ENCODE measurements around the gene TSHR. TPM values are rescaled to one million over a fixed set of nuclear protein-coding genes. Genes with fewer than 3 reads are reported as not detected.

TSHR gene
- total RNA-seq, 2 donors from 2014 or later, result 0.63 TPM; not detected in 1

DNA sequence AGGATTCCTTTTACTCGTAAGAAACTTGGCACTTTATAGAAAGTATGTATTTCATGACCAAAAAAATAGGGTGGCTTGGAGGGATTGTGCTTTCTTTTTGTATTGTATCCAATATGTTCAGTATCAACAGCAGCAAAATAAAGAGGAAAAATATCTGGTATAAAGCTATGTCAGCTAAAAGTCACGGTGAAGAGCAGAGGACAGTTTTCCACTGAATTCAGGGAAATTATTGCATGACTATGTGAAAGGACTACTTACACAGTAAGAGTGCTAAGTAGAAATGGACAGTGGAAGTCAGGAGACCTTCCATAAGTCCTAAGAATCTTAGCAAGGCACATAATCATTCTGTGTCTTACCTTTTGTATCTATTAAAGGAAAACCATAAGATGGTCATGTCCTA lies 19.3 kb downstream of the TSHR start:
- Histone ChIP-seq H3K4me1 (ENCODE audit: control insufficient read depth in 1 of 2, low read depth in 2 of 2) (peaks cover 0 to 11% of the 10 kb centered on the region in 2 donors), H3K27me3 (replicated peaks; ENCODE audit: insufficient read depth) (no peaks in the 10 kb centered on the region), H3K36me3 (no peaks in the 10 kb centered on the region), H3K4me3 (no peak overlapping the region), H3K9me3 (no peaks in the 10 kb centered on the region), H3K27ac (no peak overlapping the region)
- no peak for ATAC-seq (ENCODE audit: insufficient number of reproducible peaks, low FRiP score, low read depth)
- DNase-seq (ENCODE audit: low spot score), result no peak
- TF ChIP-seq, protein P1, sequence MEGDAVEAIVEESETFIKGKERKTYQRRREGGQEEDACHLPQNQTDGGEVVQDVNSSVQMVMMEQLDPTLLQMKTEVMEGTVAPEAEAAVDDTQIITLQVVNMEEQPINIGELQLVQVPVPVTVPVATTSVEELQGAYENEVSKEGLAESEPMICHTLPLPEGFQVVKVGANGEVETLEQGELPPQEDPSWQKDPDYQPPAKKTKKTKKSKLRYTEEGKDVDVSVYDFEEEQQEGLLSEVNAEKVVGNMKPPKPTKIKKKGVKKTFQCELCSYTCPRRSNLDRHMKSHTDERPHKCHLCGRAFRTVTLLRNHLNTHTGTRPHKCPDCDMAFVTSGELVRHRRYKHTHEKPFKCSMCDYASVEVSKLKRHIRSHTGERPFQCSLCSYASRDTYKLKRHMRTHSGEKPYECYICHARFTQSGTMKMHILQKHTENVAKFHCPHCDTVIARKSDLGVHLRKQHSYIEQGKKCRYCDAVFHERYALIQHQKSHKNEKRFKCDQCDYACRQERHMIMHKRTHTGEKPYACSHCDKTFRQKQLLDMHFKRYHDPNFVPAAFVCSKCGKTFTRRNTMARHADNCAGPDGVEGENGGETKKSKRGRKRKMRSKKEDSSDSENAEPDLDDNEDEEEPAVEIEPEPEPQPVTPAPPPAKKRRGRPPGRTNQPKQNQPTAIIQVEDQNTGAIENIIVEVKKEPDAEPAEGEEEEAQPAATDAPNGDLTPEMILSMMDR (IDR thresholded peaks at IDR 0.05), result no peak

DNA sequence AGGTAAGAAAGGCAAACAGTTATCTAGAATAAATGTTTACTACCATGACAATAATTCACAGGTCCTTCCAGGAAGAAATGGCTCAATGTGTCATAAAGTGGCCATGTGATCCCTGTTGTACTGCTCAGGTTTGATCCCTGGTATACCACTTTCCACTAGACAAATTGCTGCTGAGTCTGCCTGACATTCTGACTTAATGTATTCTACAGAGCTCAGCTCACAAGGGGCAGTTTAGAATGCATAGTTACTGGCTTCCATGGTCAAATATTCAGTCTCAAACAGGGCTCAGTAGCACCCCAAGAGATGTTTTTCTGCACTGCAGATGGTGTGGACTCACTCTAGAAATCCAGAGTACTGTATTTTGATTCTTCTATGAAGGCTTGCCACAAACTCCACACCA lies 21.8 kb downstream of the TSHR start:
- Histone ChIP-seq H3K4me1 (ENCODE audit: control insufficient read depth in 1 of 2, low read depth in 2 of 2) (peaks cover 5 to 31% of the 10 kb centered on the region in 2 donors), H3K27ac (no peak overlapping the region), H3K9me3 (no peaks in the 10 kb centered on the region), H3K36me3 (no peaks in the 10 kb centered on the region), H3K27me3 (replicated peaks; ENCODE audit: insufficient read depth) (no peaks in the 10 kb centered on the region), H3K4me3 (no peak overlapping the region)
- TF ChIP-seq, protein P1 (IDR thresholded peaks at IDR 0.05), result no peak
- DNase-seq (ENCODE audit: low spot score), result no peak
- no peak for ATAC-seq (ENCODE audit: insufficient number of reproducible peaks, low FRiP score, low read depth)

DNA sequence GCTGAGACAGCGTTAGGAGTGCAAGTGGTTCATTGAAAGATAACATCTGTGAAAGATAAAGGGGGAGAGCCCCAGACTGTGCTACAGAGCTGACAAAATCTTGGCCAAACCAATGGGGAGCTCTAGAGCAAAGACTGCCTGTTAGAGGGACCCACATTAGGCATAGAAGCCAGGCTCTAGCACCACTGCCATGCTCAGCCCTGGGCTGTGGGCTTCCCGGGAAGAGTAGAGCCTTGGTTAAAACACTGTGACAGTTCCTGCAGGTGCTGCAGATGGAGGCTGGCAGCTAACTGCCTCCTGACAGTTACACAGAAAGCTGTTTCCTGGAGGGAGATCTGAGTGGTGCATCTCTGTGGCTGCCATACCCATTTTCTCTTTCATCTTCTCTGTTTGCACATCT lies 23.0 kb downstream of the TSHR start:
- Histone ChIP-seq H3K9me3 (no peaks in the 10 kb centered on the region), H3K27me3 (replicated peaks; ENCODE audit: insufficient read depth) (no peaks in the 10 kb centered on the region), H3K4me3 (no peak overlapping the region), H3K36me3 (no peaks in the 10 kb centered on the region), H3K4me1 (ENCODE audit: control insufficient read depth in 1 of 2, low read depth in 2 of 2) (peaks cover 5 to 29% of the 10 kb centered on the region in 2 donors), H3K27ac (no peak overlapping the region)
- no peak for ATAC-seq (ENCODE audit: insufficient number of reproducible peaks, low FRiP score, low read depth)
- TF ChIP-seq, protein P1 (IDR thresholded peaks at IDR 0.05), result no peak
- no peak for DNase-seq (ENCODE audit: low spot score)

DNA sequence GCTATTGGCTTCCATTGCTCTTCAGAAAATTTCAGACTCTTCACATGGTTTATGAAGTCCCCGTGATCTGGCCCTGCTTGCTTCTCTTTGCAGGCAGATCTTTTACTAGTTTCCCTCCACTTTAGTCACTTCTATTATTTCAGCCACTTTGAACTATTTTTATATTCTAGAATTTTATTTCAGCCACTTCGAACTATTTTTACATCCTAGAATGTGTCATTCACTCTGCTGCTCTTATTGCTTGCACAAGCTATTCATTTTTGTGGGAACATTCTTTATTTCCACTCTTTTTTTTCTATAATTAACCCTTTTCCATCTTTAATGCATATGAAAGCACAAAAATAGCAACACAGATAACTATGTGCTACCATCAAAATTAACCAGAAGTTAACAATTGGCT lies 24.5 kb downstream of the TSHR start:
- H3K4me3 ChIP-seq, result no peak overlapping the region
- peaks cover 5 to 20% of the 10 kb centered on the region in 2 donors for H3K4me1 ChIP-seq (ENCODE audit: control insufficient read depth in 1 of 2, low read depth in 2 of 2)
- H3K27ac ChIP-seq, result no peak overlapping the region
- no peak for ATAC-seq (ENCODE audit: insufficient number of reproducible peaks, low FRiP score, low read depth)
- TF ChIP-seq, protein P1 (IDR thresholded peaks at IDR 0.05), result no peak
- H3K27me3 ChIP-seq (replicated peaks; ENCODE audit: insufficient read depth), result no peaks in the 10 kb centered on the region
- DNase-seq (ENCODE audit: low spot score), result no peak
- H3K9me3 ChIP-seq, result no peaks in the 10 kb centered on the region
- no peaks in the 10 kb centered on the region for H3K36me3 ChIP-seq

DNA sequence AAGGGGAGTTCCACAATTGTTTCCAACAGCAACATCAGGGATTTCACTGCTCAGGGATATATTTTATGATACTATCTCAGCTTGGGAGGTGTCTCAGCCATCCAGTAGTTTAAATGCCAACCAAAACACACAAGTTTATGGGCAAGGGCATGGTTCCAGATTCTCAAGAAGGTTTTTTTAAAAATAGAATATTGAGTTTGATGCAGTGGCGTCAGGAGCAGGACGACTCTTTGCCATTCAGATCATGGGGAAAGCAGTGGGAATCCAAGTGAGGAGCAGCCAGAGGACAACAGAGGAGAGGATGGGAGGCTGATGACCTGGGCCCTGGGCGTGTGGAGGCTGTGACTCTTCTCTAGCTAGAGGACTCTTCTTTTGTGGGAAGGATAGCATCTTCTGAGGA lies 25.7 kb downstream of the TSHR start:
- TF ChIP-seq, protein P1 (IDR thresholded peaks at IDR 0.05), result no peak
- H3K27me3 ChIP-seq (replicated peaks; ENCODE audit: insufficient read depth), result no peaks in the 10 kb centered on the region
- H3K36me3 ChIP-seq, result no peaks in the 10 kb centered on the region
- H3K4me1 ChIP-seq (ENCODE audit: control insufficient read depth in 1 of 2, low read depth in 2 of 2), result peaks cover 5 to 20% of the 10 kb centered on the region in 2 donors
- DNase-seq (ENCODE audit: low spot score) (no peak), ATAC-seq (ENCODE audit: insufficient number of reproducible peaks, low FRiP score, low read depth) (no peak)
- H3K4me3 ChIP-seq, result no peak overlapping the region
- H3K9me3 ChIP-seq, result no peaks in the 10 kb centered on the region
- H3K27ac ChIP-seq, result no peak overlapping the region

Data from thoracic aorta (tissue), 2 donors.